ENCODE measurements around the gene HIC1. TPM values are rescaled to one million over a fixed set of nuclear protein-coding genes. Genes with fewer than 3 reads are reported as not detected.

HIC1 gene
- total RNA-seq, 5 donors from 2014 or later (not counting 1 experiment from before 2014, with no cell fraction given), result 3.2 to 12.3 (median 8.4) TPM

DNA sequence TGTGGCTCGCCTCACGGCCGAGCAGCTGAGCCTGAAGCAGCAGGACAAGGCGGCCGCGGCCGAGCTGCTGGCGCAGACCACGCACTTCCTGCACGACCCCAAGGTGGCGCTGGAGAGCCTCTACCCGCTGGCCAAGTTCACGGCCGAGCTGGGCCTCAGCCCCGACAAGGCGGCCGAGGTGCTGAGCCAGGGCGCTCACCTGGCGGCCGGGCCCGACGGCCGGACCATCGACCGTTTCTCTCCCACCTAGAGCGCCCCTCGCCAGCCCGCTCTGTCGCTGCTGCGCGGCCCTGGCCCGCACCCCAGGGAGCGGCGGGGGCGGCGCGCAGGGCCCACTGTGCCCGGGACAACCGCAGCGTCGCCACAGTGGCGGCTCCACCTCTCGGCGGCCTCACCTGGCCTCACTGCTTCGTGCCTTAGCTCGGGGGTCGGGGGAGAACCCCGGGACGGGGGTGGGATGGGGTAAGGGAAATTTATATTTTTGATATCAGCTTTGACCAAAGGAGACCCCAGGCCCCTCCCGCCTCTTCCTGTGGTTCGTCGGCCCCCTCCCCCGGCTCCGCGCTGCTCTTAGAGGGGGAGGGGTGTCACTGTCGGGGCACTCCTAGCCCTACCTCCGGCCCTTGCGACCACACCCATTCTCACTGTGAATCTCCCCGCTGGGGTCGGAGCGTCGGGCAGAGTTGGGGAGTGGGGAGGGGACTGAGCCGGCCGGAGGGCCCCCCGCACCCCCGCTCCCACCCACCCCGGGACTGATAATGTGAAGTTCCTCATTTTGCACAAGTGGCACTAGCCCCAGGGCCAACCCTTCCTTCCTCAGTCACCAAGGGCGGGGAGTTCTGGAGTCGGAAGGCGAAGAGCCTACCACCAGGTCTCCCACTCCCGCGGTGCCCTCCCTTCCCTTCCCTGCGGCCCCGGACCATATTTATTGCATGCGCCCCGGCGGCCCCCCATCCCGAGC is 4.0 kb downstream of the HIC1 start:
- Mint-ChIP-seq H3K27ac (no peak overlapping the region), H3K36me3 (peaks cover 34% of the 10 kb centered on the region), H3K9me3 (no peaks in the 10 kb centered on the region), H3K27me3 (peaks cover 7 to 13% of the 10 kb centered on the region in 2 donors), H3K4me1 (peaks cover 5 to 17% (median 11%) of the 10 kb centered on the region in 3 donors), H3K4me3 (peak overlapping the region in 1 of 3 donors; percentile 62)
- Histone ChIP-seq H3K36me3 (ENCODE audit: control insufficient read depth in 2 of 2, extremely low read depth in 1 of 2, insufficient read depth in 1 of 2, low read length in 1 of 2) (peaks cover 4 to 15% of the 10 kb centered on the region in 2 donors), H3K27me3 (replicated peaks in 1 of 2; ENCODE audit: control insufficient read depth in 2 of 2, extremely low read depth in 1 of 2, insufficient read depth in 2 of 2, low read length in 1 of 2) (peaks cover 2 to 50% of the 10 kb centered on the region in 2 experiments), H3K4me1 (ENCODE audit: control insufficient read depth in 1 of 2, extremely low read depth in 1 of 2, insufficient read depth in 2 of 2, low read length in 2 of 2) (peaks cover 9 to 37% of the 10 kb centered on the region in 2 experiments), H3K4me3 (ENCODE audit: control insufficient read depth in 1 of 2, extremely low read depth in 1 of 2, low read length in 1 of 2) (no peak overlapping the region), H3K9me3 (no peaks in the 10 kb centered on the region), H3K27ac (ENCODE audit: low read length) (no peak overlapping the region)
- 29% methylated on average over 50 of the region's 78 CpGs for WGBS (ENCODE audit: insufficient coverage)
- POLR2A ChIA-PET, result no interaction called here
- no peak for ATAC-seq (replicated peaks in 1 of 4)
- DNase-seq, result peak in 28 of 35 experiments; percentile 30 to 78 (median 50)
- CTCF ChIA-PET, result interaction anchor here (0.5 to 5.1 kb wide), 7 partner anchors 8 to 796 kb away, joined by 3 to 58 read pairs (median 3); no protein-coding TSS in a partner anchor

- Mint-ChIP-seq H3K9me3 (no peaks in the 10 kb centered on the region), H3K4me3 (peak overlapping the region; percentile 13 to 62 (median 32)), H3K27ac (peak overlapping the region; percentile 39 to 52), H3K36me3 (peaks cover 43% of the 10 kb centered on the region), H3K4me1 (peaks cover 5 to 19% (median 12%) of the 10 kb centered on the region in 3 donors), H3K27me3 (peaks cover 7 to 14% of the 10 kb centered on the region in 2 donors)
- ChIA-PET POLR2A (no interaction called here), CTCF (interaction anchor here (0.6 to 5.1 kb wide), 4 partner anchors 27 to 194 kb away, joined by 3 to 58 read pairs (median 4); no protein-coding TSS in a partner anchor)
- peaks cover 5 to 33% of the 10 kb centered on the region in 2 experiments for H3K4me1 ChIP-seq (ENCODE audit: control insufficient read depth in 1 of 2, extremely low read depth in 1 of 2, insufficient read depth in 2 of 2, low read length in 2 of 2)
- WGBS (ENCODE audit: insufficient coverage), result 84% methylated on average over 13 of the region's 21 CpGs
- peaks cover 4 to 24% of the 10 kb centered on the region in 2 donors for H3K36me3 ChIP-seq (ENCODE audit: control insufficient read depth in 2 of 2, extremely low read depth in 1 of 2, insufficient read depth in 1 of 2, low read length in 1 of 2)
- DNase-seq, result no peak
- no peak overlapping the region for H3K4me3 ChIP-seq (ENCODE audit: control insufficient read depth in 1 of 2, extremely low read depth in 1 of 2, low read length in 1 of 2)
- H3K27ac ChIP-seq (ENCODE audit: low read length), result no peak overlapping the region
- peaks cover 2 to 54% of the 10 kb centered on the region in 2 experiments for H3K27me3 ChIP-seq (replicated peaks in 1 of 2; ENCODE audit: control insufficient read depth in 2 of 2, extremely low read depth in 1 of 2, insufficient read depth in 2 of 2, low read length in 1 of 2)
- no peaks in the 10 kb centered on the region for H3K9me3 ChIP-seq
- no peak for ATAC-seq (replicated peaks in 1 of 4)
Observed at GRCh38 chr17:2059547-2060384, 4.9 kb downstream of the HIC1 start.

DNA sequence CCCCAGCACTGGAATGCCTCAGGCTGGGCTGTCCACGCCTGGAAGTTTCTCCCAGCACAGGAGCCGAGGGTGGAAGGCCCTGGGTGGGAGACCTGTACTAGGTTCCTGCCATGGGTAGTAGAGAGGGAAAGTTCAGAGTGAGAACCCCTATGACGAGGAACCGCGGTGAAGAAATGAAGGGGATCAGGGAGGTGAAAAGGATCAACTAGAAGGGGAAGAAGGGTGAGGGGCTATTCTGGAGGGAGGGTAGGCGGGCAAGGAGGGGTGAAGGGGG is 5.4 kb downstream of the HIC1 start:
- H3K27ac Mint-ChIP-seq, result peak overlapping the region in 1 of 2 donors; percentile 33
- H3K4me3 Mint-ChIP-seq, result no peak overlapping the region
- CTCF ChIA-PET, result no interaction called here
- Histone ChIP-seq H3K4me3 (ENCODE audit: control insufficient read depth in 1 of 2, extremely low read depth in 1 of 2, low read length in 1 of 2) (no peak overlapping the region), H3K4me1 (ENCODE audit: control insufficient read depth in 1 of 2, extremely low read depth in 1 of 2, insufficient read depth in 2 of 2, low read length in 2 of 2) (peaks cover 5 to 37% of the 10 kb centered on the region in 2 experiments), H3K27me3 (replicated peaks in 1 of 2; ENCODE audit: control insufficient read depth in 2 of 2, extremely low read depth in 1 of 2, insufficient read depth in 2 of 2, low read length in 1 of 2) (peaks cover 2 to 58% of the 10 kb centered on the region in 2 experiments), H3K36me3 (ENCODE audit: control insufficient read depth in 2 of 2, extremely low read depth in 1 of 2, insufficient read depth in 1 of 2, low read length in 1 of 2) (peaks cover 4 to 30% of the 10 kb centered on the region in 2 donors), H3K27ac (ENCODE audit: low read length) (no peak overlapping the region), H3K9me3 (no peaks in the 10 kb centered on the region)
- peaks cover 7 to 15% of the 10 kb centered on the region in 2 donors for H3K27me3 Mint-ChIP-seq
- 98% methylated on average over 6 of the region's 6 CpGs for WGBS (ENCODE audit: insufficient coverage)
- no peaks in the 10 kb centered on the region for H3K9me3 Mint-ChIP-seq
- peaks cover 48% of the 10 kb centered on the region for H3K36me3 Mint-ChIP-seq
- ATAC-seq (replicated peaks in 1 of 4) (no peak), DNase-seq (no peak)
- POLR2A ChIA-PET, result no interaction called here
- H3K4me1 Mint-ChIP-seq, result peaks cover 5 to 21% (median 14%) of the 10 kb centered on the region in 3 donors

- POLR2A ChIA-PET, result no interaction called here
- no peak overlapping the region for H3K4me3 Mint-ChIP-seq
- Histone ChIP-seq H3K27me3 (replicated peaks in 1 of 2; ENCODE audit: control insufficient read depth in 2 of 2, extremely low read depth in 1 of 2, insufficient read depth in 2 of 2, low read length in 1 of 2) (peaks cover 2 to 59% of the 10 kb centered on the region in 2 experiments), H3K4me1 (ENCODE audit: control insufficient read depth in 1 of 2, extremely low read depth in 1 of 2, insufficient read depth in 2 of 2, low read length in 2 of 2) (peaks cover 5 to 37% of the 10 kb centered on the region in 2 experiments), H3K36me3 (ENCODE audit: control insufficient read depth in 2 of 2, extremely low read depth in 1 of 2, insufficient read depth in 1 of 2, low read length in 1 of 2) (peaks cover 9 to 34% of the 10 kb centered on the region in 2 donors), H3K27ac (ENCODE audit: low read length) (no peak overlapping the region), H3K4me3 (ENCODE audit: control insufficient read depth in 1 of 2, extremely low read depth in 1 of 2, low read length in 1 of 2) (no peak overlapping the region), H3K9me3 (no peaks in the 10 kb centered on the region)
- H3K27me3 Mint-ChIP-seq, result peaks cover 7 to 15% of the 10 kb centered on the region in 2 donors
- no peaks in the 10 kb centered on the region for H3K9me3 Mint-ChIP-seq
- CTCF ChIA-PET, result no interaction called here
- WGBS (ENCODE audit: insufficient coverage), result 88% methylated on average over 15 of the region's 21 CpGs
- peaks cover 5 to 21% (median 14%) of the 10 kb centered on the region in 3 donors for H3K4me1 Mint-ChIP-seq
- peak overlapping the region in 1 of 2 donors; percentile 33 for H3K27ac Mint-ChIP-seq
- H3K36me3 Mint-ChIP-seq, result peaks cover 52% of the 10 kb centered on the region
- ATAC-seq (replicated peaks in 1 of 4), result no peak
- DNase-seq, result no peak
Observed at GRCh38 chr17:2060681-2061440, 6.0 kb downstream of the HIC1 start.

GRCh38 chr17:2061441-2061958 is 6.6 kb downstream of the HIC1 start:
- ChIA-PET CTCF (no interaction called here), POLR2A (interaction anchor here in 1 of 2 donors (0.6 kb wide), 1 partner anchor 10 kb away, joined by 3 read pairs; no protein-coding TSS in a partner anchor)
- Mint-ChIP-seq H3K27me3 (peaks cover 7 to 15% of the 10 kb centered on the region in 2 donors), H3K4me1 (peaks cover 5 to 20% (median 14%) of the 10 kb centered on the region in 3 donors), H3K36me3 (peaks cover 57% of the 10 kb centered on the region), H3K9me3 (no peaks in the 10 kb centered on the region), H3K4me3 (no peak overlapping the region), H3K27ac (no peak overlapping the region)
- peaks cover 2 to 55% of the 10 kb centered on the region in 2 experiments for H3K27me3 ChIP-seq (replicated peaks in 1 of 2; ENCODE audit: control insufficient read depth in 2 of 2, extremely low read depth in 1 of 2, insufficient read depth in 2 of 2, low read length in 1 of 2)
- no peaks in the 10 kb centered on the region for H3K9me3 ChIP-seq
- ATAC-seq (replicated peaks in 1 of 4), result no peak
- peaks cover 9 to 40% of the 10 kb centered on the region in 2 donors for H3K36me3 ChIP-seq (ENCODE audit: control insufficient read depth in 2 of 2, extremely low read depth in 1 of 2, insufficient read depth in 1 of 2, low read length in 1 of 2)
- H3K4me1 ChIP-seq (ENCODE audit: control insufficient read depth in 1 of 2, extremely low read depth in 1 of 2, insufficient read depth in 2 of 2, low read length in 2 of 2), result peaks cover 3 to 32% of the 10 kb centered on the region in 2 experiments
- no peak overlapping the region for H3K27ac ChIP-seq (ENCODE audit: low read length)
- 92% methylated on average over 17 of the region's 17 CpGs for WGBS (ENCODE audit: insufficient coverage)
- DNase-seq, result no peak
- no peak overlapping the region for H3K4me3 ChIP-seq (ENCODE audit: control insufficient read depth in 1 of 2, extremely low read depth in 1 of 2, low read length in 1 of 2)
